ENCODE data around the gene COL4A2.

- no peak for TF ChIP-seq EZH2phosphoT487 (IDR thresholded peaks at IDR 0.05; ENCODE audit: insufficient read depth, low read depth)
- TF ChIP-seq EZH2 (IDR thresholded peaks at IDR 0.05; ENCODE audit: insufficient read depth, poor library complexity, severe bottlenecking): no peak
These were observed 41.8 kb upstream of the COL4A2 start for GRCh38 chr13:110265341-110265681.
